Thyroid gland (tissue), 4 donors: ENCODE data around the gene OTUD5.

Experiments used
- CTCF ChIP-seq, 6 experiments: fragments of 200-600 bp in 3 of 6; fragments of 450-650 bp in 3 of 6; sonication (generic) in 3 of 6; IDR thresholded peaks; one replicate each; pipeline ENCODE4 v1.5.1; 2016 to 2019; ENCODE audit warnings: antibody characterized with exemption in 6 of 6, mild to moderate bottlenecking in 2 of 6, inconsistent platforms in 1 of 6, moderate library complexity in 1 of 6
- POLR2A ChIP-seq, 2 donors: fragments of 450-650 bp; IDR thresholded peaks; one replicate each; pipeline ENCODE4 v1.6.1; 2017; ENCODE audit warnings: antibody characterized with exemption in 2 of 2, mild to moderate bottlenecking in 2 of 2, moderate library complexity in 1 of 2

- TF ChIP-seq CTCF (IDR thresholded peaks at IDR 0.05) (no peak), POLR2A (IDR thresholded peaks at IDR 0.05) (no peak)
These were observed 18.1 kb upstream of the OTUD5 start for GRCh38 chrX:48975541-48975940.
